Urinary bladder (tissue), 4 donors: ENCODE data around the gene CNGB1. TPM values are rescaled to one million over a fixed set of nuclear protein-coding genes. Genes with fewer than 3 reads are reported as not detected.
"Not testable (repeated sequence)": the region's sequence is repeated elsewhere in the genome, so short reads cannot be mapped to it uniquely, and the experiment has no call there.

ENCODE experiments used
- DNase-seq: peaks from one replicate; pipeline ENCODE4 v3.0.0-alpha.2; 2015; ENCODE audit errors: extremely low spot score
- H3K27ac ChIP-seq: one replicate; pipeline ENCODE4 v1.5.1; 2013; ENCODE audit warnings: low read depth, mild to moderate bottlenecking, moderate library complexity
- H3K36me3 ChIP-seq: one replicate; pipeline ENCODE4 v1.6.1; 2013; ENCODE audit warnings: mild to moderate bottlenecking, moderate library complexity; ENCODE audit not compliant: insufficient read depth
- H3K4me1 ChIP-seq: one replicate; pipeline ENCODE4 v1.6.1; 2013; ENCODE audit warnings: mild to moderate bottlenecking, moderate library complexity; ENCODE audit not compliant: insufficient read depth
- H3K4me3 ChIP-seq: one replicate; pipeline ENCODE4 v1.5.1; 2013; ENCODE audit warnings: low read depth, low read length
- WGBS: extraction: QIAGEN DNeasy Blood & Tissue Kit; methylation state at CpG from one replicate; pipeline ENCODE4 v1.1.7; 2013; 5-methylcytosine and 5-hydroxymethylcytosine counted together
- polyA plus RNA-seq: library from polyadenylated mRNA; stranded (reverse); fragments of 200-250 nt; gene quantifications from one replicate; pipeline ENCODE4 v1.2.3, GENCODE V29; 2013
- total RNA-seq: library from RNA; depleted of rRNA; stranded (reverse); fragments of >200 nt; gene quantifications from one replicate; pipeline ENCODE4 v1.2.3, GENCODE V29; 2014
- donor health status: healthy with polysubstance abuse.
- donor health status: healthy.

The CNGB1 gene
- 0.16 TPM for total RNA-seq
- polyA plus RNA-seq: not detected

DNA sequence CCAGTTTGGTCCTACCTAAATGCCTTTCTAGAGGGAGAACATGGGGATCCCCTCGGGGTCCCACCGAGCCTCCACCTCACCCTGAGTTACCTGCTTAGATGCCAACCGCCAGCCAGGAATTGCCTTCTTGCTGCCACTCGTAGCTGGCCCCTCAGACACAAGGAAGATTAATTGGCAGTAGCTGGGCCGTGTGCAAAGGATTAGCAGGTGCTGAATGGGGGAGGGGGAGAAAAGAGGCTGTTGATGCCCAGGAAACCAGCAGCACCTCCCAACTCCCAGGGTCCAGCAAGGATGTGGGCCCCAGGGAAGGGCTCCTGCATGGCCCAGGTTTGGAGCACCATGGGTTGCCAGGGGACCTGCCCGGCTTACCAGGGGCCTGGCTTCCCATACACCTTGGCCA lies at the start of gene CNGB1:
CNGB1 (minus strand) TSS at position 159 of the 400 bp plus-strand sequence. CDS start 3,842 bp downstream, outside the sequence.
- no peaks in the 10 kb centered on the region for H3K4me1 ChIP-seq
- H3K36me3 ChIP-seq: no peaks in the 10 kb centered on the region
- WGBS: 75% methylated on average over 6 of the region's 6 CpGs
- no peak within 1 kb of the TSS for H3K27ac ChIP-seq
- H3K4me3 ChIP-seq: no peak within 1 kb of the TSS
- DNase-seq: no peak

DNA sequence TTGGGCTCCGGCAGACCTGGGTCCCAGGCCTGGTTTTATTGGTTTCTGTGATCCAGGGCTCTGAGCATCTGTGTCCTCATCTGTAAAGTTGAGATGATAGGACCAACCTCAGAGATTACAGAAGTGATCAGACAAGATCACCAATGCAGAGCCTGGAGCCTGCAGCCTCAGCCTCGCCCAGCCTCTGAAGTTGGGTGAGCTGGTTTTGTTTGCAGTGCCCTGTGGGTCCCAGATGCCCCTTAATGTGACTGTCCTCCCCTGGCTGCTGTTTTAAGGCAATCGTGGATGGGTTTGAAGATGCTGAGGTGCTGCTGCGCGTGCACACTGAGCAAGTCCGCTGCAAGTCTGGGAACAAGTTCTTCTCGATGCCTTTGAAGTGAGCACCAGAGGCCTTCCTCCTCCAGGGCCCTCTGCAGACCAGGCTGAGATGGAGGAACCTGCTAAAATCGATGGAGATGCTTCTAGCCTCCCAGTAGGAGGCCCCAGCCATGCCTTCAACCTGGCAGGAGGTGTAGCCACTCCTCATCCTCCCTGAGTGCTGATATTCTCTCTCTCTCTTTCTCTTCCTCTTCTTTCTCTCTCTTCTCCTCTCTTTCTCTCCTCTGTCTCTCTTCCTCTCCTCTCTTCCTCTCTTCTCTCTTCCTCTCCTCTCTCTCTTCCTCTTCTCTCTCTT lies 49.1 kb upstream of the CNGB1 start:
- DNase-seq: no peak
- no peak overlapping the region for H3K4me3 ChIP-seq
- no peaks in the 10 kb centered on the region for H3K36me3 ChIP-seq
- no peaks in the 10 kb centered on the region for H3K4me1 ChIP-seq
- WGBS: 80% methylated on average over 8 of the region's 8 CpGs
- H3K27ac ChIP-seq: no peak overlapping the region

DNA sequence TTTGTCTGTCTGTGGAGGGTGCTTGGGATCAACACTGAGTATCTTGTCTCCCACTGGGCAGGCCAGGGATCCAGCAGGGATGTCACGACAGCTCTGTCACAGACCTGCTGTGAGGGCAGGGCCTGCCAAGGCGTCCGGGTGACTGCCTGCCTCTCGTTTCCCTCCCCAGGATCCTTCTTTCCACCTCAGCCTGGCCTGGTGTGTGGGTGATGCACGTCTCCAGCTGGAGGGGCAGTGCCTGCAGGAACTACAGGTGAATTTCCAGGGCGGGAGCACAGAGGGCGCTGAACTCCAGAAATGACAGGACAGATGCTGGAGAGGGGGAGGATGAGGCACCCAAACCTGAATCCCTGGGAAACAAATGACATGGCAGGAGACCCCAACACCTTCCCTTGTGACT lies 47.9 kb upstream of the CNGB1 start:
- Histone ChIP-seq H3K27ac (no peak overlapping the region), H3K4me1 (no peaks in the 10 kb centered on the region), H3K36me3 (no peaks in the 10 kb centered on the region), H3K4me3 (no peak overlapping the region)
- no peak for DNase-seq
- 78% methylated on average over 7 of the region's 7 CpGs for WGBS

DNA sequence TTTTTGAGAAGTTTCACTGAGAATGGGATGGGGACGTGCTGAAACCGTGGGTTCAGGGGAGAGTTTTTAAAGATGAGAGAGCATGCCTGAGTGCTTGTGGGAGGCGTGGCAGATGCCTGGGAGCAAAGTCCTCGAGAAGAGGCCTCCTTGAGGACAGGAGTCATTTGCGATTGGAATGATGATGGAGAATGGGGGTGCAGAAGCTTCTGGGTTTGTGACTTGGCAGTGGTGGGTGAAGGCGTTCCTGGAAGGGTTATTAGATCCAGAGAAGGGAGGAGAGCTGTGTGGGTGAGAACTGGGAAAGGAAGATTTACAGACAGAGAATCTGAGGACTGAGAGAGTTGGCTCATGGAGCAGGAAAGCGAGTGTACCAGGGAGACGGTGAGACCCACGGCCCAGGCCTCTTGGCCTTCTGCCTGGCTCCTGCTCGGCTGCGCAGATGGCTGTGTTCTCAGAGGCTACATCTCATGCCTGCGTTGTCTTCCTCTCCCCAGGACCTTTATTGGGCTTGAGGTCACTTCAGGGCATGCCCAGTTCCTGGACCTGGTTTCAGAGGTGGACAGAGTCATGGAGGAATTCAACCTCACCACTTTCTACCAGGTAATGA lies 46.0 kb upstream of the CNGB1 start:
- no peaks in the 10 kb centered on the region for H3K4me1 ChIP-seq
- 62% methylated on average over 12 of the region's 12 CpGs for WGBS
- DNase-seq: no peak
- H3K36me3 ChIP-seq: no peaks in the 10 kb centered on the region
- H3K27ac ChIP-seq: no peak overlapping the region
- no peak overlapping the region for H3K4me3 ChIP-seq

DNA sequence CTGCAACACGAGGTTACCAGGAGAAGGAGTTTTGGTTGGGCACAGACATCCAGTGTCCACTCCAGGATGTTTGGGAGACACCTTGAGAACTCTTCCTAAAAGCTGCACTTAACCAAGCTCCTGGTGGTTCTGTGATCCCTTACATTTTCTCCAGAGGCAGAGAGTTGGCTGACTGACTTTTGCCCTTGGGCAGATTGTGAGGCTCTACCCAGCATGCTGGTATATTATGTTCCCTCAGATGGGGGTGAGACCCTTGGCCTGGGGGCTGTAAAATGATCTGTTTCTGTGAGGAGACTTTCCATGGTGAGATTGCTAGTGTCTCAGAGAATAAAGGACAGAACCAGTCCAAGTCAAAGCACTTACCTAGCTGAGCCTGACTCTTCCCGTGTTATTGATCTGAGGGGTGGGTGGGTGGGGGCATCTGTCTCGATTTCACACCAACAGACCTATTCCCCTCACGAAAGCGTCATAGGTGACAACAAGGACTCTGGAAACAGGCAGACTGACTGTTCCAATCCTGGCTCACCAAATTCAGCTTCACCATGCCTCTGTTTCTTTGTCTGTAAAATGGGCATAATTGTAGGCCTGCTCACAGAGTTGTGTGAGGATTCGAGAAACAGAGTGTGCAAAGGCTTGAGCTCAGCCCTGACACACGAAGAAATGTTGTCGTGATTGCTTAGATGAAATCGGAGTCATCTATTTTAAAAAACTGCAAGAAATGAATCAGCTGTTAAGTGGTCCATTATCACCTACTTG lies 42.5 kb upstream of the CNGB1 start:
- WGBS: 90% methylated on average over 9 of the region's 9 CpGs
- H3K36me3 ChIP-seq: peaks cover 1% of the 10 kb centered on the region
- H3K27ac ChIP-seq: no peak overlapping the region
- DNase-seq: no peak
- H3K4me1 ChIP-seq: no peaks in the 10 kb centered on the region
- H3K4me3 ChIP-seq: no peak overlapping the region

DNA sequence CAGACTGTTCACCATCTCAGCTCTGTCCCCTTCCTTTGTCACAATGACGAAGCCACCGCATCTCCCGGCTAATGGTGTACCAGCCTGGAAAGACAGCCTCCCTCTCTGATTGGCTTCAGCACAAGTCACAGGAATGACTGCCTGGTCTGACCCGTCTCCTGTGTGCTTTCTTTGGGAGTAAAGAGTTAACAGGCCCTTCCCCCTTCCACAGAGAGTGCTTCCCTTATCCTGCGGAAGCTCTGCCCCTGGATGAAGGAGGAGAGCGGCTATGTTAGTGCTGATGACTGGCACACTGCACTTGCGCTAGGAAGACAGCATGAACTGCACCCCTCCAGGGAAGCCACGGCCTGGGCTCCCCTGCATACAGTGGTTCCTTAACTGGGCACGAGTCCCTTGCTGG lies 41.6 kb upstream of the CNGB1 start:
- Histone ChIP-seq H3K4me3 (no peak overlapping the region), H3K27ac (no peak overlapping the region), H3K36me3 (peaks cover 1% of the 10 kb centered on the region), H3K4me1 (no peaks in the 10 kb centered on the region)
- DNase-seq: no peak
- 76% methylated on average over 9 of the region's 9 CpGs for WGBS

DNA sequence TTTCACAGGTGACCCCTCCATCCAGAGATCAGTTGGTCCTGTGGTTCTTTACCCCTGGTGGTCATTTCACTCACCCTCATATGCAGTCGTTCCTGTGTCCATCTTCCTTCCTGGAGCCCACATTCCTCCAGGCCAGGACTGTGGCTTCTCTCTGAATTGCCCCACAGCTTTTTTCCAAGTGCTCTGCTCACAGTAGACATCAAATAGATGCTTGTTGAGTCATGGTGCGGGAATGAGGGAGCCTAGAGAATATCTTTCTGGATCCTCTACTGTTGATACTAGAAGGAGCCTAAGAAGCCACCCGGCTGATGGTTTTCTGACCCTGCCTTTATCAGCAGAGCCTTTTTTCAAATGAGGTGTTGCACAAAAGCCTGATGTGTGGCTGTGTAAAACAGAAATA lies 40.7 kb upstream of the CNGB1 start:
- no peaks in the 10 kb centered on the region for H3K4me1 ChIP-seq
- no peak for DNase-seq
- WGBS: 72% methylated on average over 3 of the region's 3 CpGs
- H3K4me3 ChIP-seq: no peak overlapping the region
- H3K27ac ChIP-seq: no peak overlapping the region
- H3K36me3 ChIP-seq: peaks cover 1% of the 10 kb centered on the region

DNA sequence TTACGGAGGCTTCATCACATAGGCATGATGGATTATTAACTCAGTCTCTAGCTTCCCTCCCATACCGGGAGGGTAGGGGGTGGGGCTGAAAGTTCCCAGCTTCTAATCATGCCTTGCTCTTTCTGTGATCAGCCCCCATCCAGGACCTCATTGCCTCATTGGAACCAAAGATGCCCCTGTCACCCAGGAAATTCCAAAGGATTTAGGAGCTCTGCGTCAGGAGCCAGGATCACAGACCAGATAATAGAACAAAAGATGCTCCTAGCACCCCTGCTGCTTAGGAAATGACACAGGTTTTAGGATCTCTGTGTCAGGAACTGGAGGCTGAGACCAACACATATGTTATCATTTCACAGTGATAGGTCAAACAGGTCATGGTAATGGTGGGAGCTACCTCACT lies 40.0 kb upstream of the CNGB1 start:
- 69% methylated on average over 3 of the region's 3 CpGs for WGBS
- no peaks in the 10 kb centered on the region for H3K4me1 ChIP-seq
- peaks cover 1% of the 10 kb centered on the region for H3K36me3 ChIP-seq
- no peak overlapping the region for H3K27ac ChIP-seq
- no peak overlapping the region for H3K4me3 ChIP-seq
- no peak for DNase-seq

DNA sequence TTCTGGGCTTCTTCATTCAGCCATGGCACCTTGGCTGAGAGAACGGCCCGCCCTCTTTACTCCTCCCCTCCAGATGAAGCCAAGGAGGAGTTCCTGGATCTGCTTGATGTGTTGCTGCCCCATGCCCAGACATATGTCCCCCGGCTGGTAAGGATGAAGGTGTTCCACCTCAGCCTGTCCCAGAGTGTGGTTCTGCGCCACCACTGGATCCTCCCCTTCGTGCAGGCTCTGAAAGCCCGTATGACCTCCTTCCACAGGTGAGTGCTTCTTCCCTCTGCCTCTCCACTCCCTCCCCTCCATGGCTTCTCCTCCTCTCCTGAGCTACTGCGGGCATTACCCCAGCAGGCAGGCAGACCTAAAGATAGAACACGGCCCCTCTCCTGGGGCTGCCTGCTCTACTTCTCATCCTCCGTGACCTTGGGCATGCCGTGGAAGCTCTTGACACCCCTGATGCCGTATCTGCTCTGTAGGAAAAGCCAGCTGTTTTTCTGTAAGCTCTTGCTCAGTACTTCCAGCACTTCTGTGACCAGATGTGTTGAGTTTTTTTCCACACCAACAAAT lies 39.0 kb upstream of the CNGB1 start:
- no peak for DNase-seq
- H3K4me1 ChIP-seq: no peaks in the 10 kb centered on the region
- 90% methylated on average over 11 of the region's 11 CpGs for WGBS
- H3K27ac ChIP-seq: no peak overlapping the region
- H3K4me3 ChIP-seq: no peak overlapping the region
- H3K36me3 ChIP-seq: peaks cover 1% of the 10 kb centered on the region

DNA sequence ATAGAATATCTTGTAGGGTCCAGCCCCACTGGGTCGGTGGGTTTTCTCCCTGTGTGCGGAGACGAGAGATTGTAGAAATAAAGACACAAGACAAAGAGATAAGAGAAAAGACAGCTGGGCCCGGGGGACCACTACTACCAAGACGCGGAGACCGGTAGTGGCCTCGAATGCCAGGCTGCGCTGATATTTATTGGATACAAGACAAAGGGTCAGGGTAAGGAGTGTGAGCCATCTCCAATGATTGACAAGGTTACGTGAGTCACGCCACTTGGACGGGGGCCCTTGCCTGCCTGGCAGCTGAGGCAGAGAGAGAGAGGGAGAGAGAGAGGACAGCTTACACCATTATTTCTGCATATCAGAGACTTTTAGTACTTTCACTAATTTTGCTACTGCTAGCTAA lies 33.8 kb upstream of the CNGB1 start:
- not testable (repeated sequence) for H3K27ac ChIP-seq, H3K4me3 ChIP-seq, H3K4me1 ChIP-seq, DNase-seq, H3K36me3 ChIP-seq
- 89% methylated on average over 12 of the region's 12 CpGs for WGBS

DNA sequence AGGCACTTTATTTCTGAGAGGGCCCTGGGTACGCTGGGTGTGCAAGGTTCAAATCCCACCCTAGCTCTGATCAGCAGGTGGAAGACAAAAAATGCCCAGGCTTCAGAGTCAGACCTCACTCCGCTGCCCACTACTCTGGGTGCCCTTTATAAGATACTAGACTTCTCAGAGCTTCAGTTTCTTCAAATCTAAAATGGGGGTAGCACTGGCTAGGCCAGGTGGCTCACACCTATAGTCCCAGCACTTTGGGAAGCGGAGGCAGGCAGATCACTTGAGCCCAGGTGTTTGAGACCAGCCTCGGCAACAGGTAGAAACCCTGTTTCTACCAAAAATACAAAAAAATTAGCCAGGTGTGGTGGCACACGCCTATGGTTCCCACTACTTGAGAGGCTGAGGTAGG lies 32.0 kb upstream of the CNGB1 start:
- Histone ChIP-seq H3K4me3 (no peak overlapping the region), H3K27ac (no peak overlapping the region), H3K36me3 (no peaks in the 10 kb centered on the region), H3K4me1 (no peaks in the 10 kb centered on the region)
- WGBS: 95% methylated on average over 5 of the region's 5 CpGs
- no peak for DNase-seq

DNA sequence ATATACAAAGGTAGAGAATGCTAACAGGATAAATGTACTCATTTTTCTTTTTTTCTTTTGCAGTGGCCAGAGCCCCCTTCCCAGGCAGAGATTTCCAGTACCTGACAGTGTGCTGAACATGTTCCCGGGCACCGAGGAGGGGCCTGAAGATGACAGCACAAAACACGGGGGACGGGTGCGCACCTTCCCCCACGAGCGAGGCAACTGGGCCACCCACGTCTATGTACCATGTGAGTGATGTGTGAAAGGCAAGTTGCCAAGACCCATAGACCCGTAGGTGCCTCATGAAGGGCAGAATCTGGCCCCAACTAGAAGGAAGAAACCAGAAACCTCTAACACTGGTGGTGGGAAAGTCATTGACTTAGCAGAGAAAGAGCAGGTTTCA lies 31.5 kb upstream of the CNGB1 start:
- 84% methylated on average over 9 of the region's 9 CpGs for WGBS
- H3K27ac ChIP-seq: no peak overlapping the region
- no peak for DNase-seq
- no peak overlapping the region for H3K4me3 ChIP-seq
- no peaks in the 10 kb centered on the region for H3K36me3 ChIP-seq
- H3K4me1 ChIP-seq: no peaks in the 10 kb centered on the region

DNA sequence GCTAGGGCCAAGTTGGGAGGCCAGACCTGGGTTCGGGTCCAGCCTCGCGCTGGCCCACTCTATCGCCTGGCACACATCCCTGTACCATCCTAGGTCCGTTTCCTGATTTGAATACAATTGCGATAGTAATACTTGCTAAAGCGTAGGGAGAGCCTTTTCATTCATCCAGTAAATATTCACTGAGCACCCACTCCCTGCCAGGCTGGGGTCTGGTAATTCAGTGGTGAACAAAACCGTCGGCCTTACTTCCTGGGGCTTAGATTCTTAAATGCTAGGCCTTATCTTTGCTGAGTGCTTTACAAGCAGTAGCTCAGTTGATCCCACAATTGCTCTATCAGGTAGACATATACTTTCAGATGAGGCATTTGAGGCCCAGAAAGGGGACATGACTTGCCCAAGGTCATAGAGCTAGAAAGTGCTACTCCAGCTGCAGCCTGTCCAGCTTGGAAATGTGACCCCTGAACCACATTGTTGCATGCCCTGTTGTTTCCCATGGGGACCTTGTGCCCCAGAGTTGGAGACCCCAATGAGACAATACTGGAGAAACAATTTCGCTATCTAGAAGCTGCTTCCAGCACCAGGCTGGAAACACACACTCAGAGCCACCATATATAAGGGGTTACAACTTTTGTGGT lies 31.0 kb upstream of the CNGB1 start:
- Histone ChIP-seq H3K4me1 (no peaks in the 10 kb centered on the region), H3K27ac (no peak overlapping the region), H3K4me3 (peak overlapping the region; percentile 75), H3K36me3 (no peaks in the 10 kb centered on the region)
- WGBS: 32% methylated on average over 10 of the region's 10 CpGs
- no peak for DNase-seq
